HG02973 (cell line): ENCODE measurements around the gene COL13A1.

ENCODE experiments used
- ATAC-seq: cut with Tn5 transposase; IDR thresholded peaks from one replicate; pipeline ENCODE4 v1.9.1; 2021; ENCODE audit warnings: moderate library complexity; ENCODE audit not compliant: unreplicated experiment

COL13A1 gene

GRCh38 chr10:70007116-70007820, 205.6 kb downstream of the COL13A1 start:
- no peak for ATAC-seq
